Osteocyte (in vitro differentiated cells): ENCODE results near the gene CALD1. TPM values are rescaled to one million over a fixed set of nuclear protein-coding genes. Genes with fewer than 3 reads are reported as not detected.
A peak's percentile ranks its signal among the peaks of the same experiment; 100 is the strongest.

Experiments used
- DNase-seq: peaks from one replicate; pipeline ENCODE4 v3.0.0; 2021; ENCODE audit warnings: mixed read lengths; ENCODE audit not compliant: unreplicated experiment; ENCODE audit errors: extremely low spot score
- H3K27ac Mint-ChIP-seq: one replicate; pipeline ENCODE4 v1.8.0; 2021; ENCODE audit warnings: mild to moderate bottlenecking, mixed read lengths; ENCODE audit not compliant: unreplicated experiment
- H3K27me3 Mint-ChIP-seq: one replicate; pipeline ENCODE4 v1.8.0; 2021; ENCODE audit warnings: mixed read lengths; ENCODE audit not compliant: unreplicated experiment
- H3K36me3 Mint-ChIP-seq: one replicate; pipeline ENCODE4 v1.8.0; 2021; ENCODE audit warnings: mixed read lengths; ENCODE audit not compliant: unreplicated experiment
- H3K4me1 Mint-ChIP-seq: one replicate; pipeline ENCODE4 v1.8.0; 2021; ENCODE audit warnings: mixed read lengths; ENCODE audit not compliant: unreplicated experiment
- H3K4me3 Mint-ChIP-seq: one replicate; pipeline ENCODE4 v1.8.0; 2021; ENCODE audit warnings: mild to moderate bottlenecking, moderate library complexity, mixed read lengths; ENCODE audit not compliant: unreplicated experiment
- H3K9me3 Mint-ChIP-seq: one replicate; pipeline ENCODE4 v1.8.0; 2021; ENCODE audit warnings: mixed read lengths; ENCODE audit not compliant: unreplicated experiment
- total RNA-seq: library from RNA; stranded (reverse); gene quantifications from 2 replicates; pipeline ENCODE4 v1.2.1, GENCODE V29; 2021
- TF ChIP-seq, protein P1 (sequence below): fragments of 200-600 bp; sonication (generic); IDR thresholded peaks from 2 replicates; pipeline ENCODE4 v1.5.0; 2021; ENCODE audit warnings: antibody characterized with exemption, mild to moderate bottlenecking, moderate library complexity

Gene CALD1
- total RNA-seq, 1 donor from 2014 or later = 807 TPM

DNA sequence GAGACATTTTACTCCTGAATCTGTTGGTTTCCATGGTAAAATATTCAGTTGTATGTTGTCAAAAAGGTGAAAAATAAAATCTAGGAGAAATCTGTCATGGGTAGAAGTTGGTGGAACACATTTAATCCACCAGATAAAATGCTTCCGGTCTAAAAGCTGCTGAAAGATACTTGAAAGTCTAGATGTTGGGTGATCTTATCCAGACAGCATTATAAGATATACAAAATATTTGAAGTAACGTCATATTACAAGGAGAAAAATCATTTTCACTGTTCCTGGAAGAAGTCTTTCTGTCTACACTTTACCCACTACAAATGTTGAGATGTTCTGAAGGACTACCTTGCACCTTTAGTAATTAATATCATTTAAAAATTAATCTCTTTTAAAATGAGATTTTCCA lies 40.9 kb downstream of the CALD1 start:
- H3K4me1 Mint-ChIP-seq = peaks cover 81% of the 10 kb centered on the region
- no peaks in the 10 kb centered on the region for H3K9me3 Mint-ChIP-seq
- no peak overlapping the region for H3K4me3 Mint-ChIP-seq
- DNase-seq = no peak
- H3K27me3 Mint-ChIP-seq = no peaks in the 10 kb centered on the region
- peak overlapping the region; percentile 37 for H3K27ac Mint-ChIP-seq
- H3K36me3 Mint-ChIP-seq = peaks cover 61% of the 10 kb centered on the region
- TF ChIP-seq, protein P1, sequence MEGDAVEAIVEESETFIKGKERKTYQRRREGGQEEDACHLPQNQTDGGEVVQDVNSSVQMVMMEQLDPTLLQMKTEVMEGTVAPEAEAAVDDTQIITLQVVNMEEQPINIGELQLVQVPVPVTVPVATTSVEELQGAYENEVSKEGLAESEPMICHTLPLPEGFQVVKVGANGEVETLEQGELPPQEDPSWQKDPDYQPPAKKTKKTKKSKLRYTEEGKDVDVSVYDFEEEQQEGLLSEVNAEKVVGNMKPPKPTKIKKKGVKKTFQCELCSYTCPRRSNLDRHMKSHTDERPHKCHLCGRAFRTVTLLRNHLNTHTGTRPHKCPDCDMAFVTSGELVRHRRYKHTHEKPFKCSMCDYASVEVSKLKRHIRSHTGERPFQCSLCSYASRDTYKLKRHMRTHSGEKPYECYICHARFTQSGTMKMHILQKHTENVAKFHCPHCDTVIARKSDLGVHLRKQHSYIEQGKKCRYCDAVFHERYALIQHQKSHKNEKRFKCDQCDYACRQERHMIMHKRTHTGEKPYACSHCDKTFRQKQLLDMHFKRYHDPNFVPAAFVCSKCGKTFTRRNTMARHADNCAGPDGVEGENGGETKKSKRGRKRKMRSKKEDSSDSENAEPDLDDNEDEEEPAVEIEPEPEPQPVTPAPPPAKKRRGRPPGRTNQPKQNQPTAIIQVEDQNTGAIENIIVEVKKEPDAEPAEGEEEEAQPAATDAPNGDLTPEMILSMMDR = no peak

DNA sequence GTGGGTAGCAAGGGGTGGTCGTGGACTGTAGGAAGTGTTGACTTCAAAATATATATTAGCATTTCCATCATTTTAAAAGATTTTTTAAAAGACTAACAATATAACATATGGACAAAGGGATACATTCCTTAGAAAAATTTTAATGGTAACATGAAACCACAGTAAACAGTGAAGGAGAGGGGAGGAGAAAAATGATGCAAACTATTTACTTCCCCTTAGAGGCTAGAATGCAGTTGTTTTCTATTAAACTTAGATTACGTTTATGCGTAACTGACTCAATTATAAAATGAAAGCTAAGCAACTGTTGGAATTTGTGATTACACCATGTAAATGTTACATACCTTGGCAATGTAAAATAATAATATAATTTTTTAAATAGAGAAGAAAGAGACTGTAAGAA lies 41.3 kb downstream of the CALD1 start:
- no peak for DNase-seq
- Mint-ChIP-seq H3K27me3 (no peaks in the 10 kb centered on the region), H3K36me3 (peaks cover 56% of the 10 kb centered on the region), H3K27ac (peak overlapping the region; percentile 37), H3K9me3 (no peaks in the 10 kb centered on the region), H3K4me3 (no peak overlapping the region), H3K4me1 (peaks cover 80% of the 10 kb centered on the region)
- TF ChIP-seq, protein P1 = no peak

DNA sequence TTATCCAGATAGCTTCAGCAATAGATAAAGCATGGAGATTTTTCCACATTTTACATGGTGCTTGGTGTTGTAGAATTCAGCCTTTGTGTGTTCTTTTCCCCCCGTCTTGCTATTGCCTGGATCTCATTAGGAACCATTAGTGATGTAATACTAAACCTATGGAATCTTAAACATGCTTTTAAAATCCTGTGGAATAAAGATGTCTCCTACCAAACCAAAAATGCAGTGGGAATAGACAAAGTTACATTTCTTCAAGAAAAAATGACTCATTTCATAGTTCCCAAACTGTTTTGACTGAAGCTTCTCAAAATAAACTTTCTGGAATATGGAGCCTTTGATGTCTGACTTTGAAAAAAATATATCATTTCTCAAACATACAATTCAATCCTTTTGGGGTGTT lies 44.0 kb downstream of the CALD1 start:
- TF ChIP-seq, protein P1 = no peak
- Mint-ChIP-seq H3K9me3 (no peaks in the 10 kb centered on the region), H3K27me3 (no peaks in the 10 kb centered on the region), H3K4me1 (peaks cover 90% of the 10 kb centered on the region), H3K27ac (peak overlapping the region; percentile 92), H3K36me3 (peaks cover 51% of the 10 kb centered on the region), H3K4me3 (peak overlapping the region; percentile 26)
- no peak for DNase-seq

DNA sequence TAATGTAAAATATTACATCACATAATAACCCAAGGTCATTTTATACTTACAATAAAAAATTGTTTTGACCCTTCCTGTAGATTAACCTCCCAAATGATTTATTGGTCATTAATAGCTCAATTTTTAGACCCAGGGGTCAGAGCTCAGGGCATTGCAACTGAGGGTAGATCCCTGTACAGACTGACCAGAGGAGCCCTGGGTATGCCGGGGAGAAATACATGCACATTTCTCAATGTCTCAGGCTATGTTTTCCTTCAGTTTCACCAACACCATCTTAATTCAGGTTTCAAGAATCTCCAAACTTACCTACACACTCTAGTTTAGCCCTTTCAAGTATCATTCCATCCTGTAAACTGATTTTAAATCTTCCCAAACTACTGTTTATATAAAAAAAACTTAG lies 46.2 kb downstream of the CALD1 start:
- no peak for DNase-seq
- peaks cover 33% of the 10 kb centered on the region for H3K36me3 Mint-ChIP-seq
- peak overlapping the region; percentile 83 for H3K27ac Mint-ChIP-seq
- TF ChIP-seq, protein P1 = no peak
- H3K4me3 Mint-ChIP-seq = no peak overlapping the region
- H3K4me1 Mint-ChIP-seq = peaks cover 89% of the 10 kb centered on the region
- no peaks in the 10 kb centered on the region for H3K27me3 Mint-ChIP-seq
- H3K9me3 Mint-ChIP-seq = no peaks in the 10 kb centered on the region

DNA sequence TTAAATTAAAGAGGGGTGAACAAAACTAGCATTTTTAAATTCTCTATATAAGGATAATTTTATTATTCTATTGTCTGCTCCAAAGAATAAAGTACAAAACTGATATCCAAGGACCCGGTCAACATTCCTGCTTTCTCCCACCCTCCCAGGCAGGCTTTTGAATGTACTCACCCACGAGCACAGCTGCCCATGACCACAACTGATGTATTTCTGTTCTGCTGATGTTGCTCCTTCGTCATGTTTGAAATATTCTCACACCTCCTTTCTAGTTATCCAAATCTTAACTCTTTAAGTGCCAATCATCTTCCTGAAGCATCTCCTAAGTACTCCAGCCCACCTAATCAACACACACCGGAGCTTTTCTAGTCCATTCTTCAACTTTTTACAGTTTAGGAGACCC lies 46.7 kb downstream of the CALD1 start:
- H3K27ac Mint-ChIP-seq = peak overlapping the region; percentile 83
- TF ChIP-seq, protein P1 = no peak
- H3K9me3 Mint-ChIP-seq = no peaks in the 10 kb centered on the region
- H3K4me3 Mint-ChIP-seq = peak overlapping the region; percentile 5
- DNase-seq = no peak
- peaks cover 36% of the 10 kb centered on the region for H3K36me3 Mint-ChIP-seq
- peaks cover 92% of the 10 kb centered on the region for H3K4me1 Mint-ChIP-seq
- H3K27me3 Mint-ChIP-seq = no peaks in the 10 kb centered on the region
